A673 (cell line): ENCODE measurements around the gene CLDN11. TPM values are rescaled to one million over a fixed set of nuclear protein-coding genes. Genes with fewer than 3 reads are reported as not detected.

Experiments used
- BruUV-seq: library from RNA; stranded (reverse); fragments of 400-500 nt; replicated peaks from 2 replicates; lab custom pipeline; 2021; lab: Mats Ljungman, UMichigan
- CTCF ChIA-PET: fragments of 300-600 bp; sonication (Branson Sonifier 250); formaldehyde crosslinking; loops from one replicate; lab custom pipeline; 2022; ENCODE audit warnings: antibody characterized with exemption; lab: Charles Lee
- POLR2A ChIA-PET: fragments of 300-600 bp; sonication (Branson Sonifier 250); formaldehyde crosslinking; loops from one replicate; lab custom pipeline; 2022; ENCODE audit warnings: antibody characterized with exemption; ENCODE audit not compliant: low non-redundant PET; lab: Charles Lee
- DNase-seq: peaks from one replicate; pipeline ENCODE4 v3.0.0-alpha.2; 2015; ENCODE audit warnings: low spot score
- H3K27ac ChIP-seq: fragments of 200-600 bp; sonication (generic); 2 replicates; pipeline ENCODE4 v1.5.1; 2016; ENCODE audit warnings: mixed run types, low read depth, mild to moderate bottlenecking, mixed read lengths, antibody characterized with exemption, low read length; ENCODE audit not compliant: poor library complexity, severe bottlenecking
- H3K27me3 ChIP-seq: fragments of 200-600 bp; sonication (generic); replicated peaks from 2 replicates; pipeline ENCODE4 v1.6.1; 2017; ENCODE audit warnings: mixed run types, low read depth, mild to moderate bottlenecking, mixed read lengths, antibody characterized with exemption, low read length; ENCODE audit not compliant: insufficient read depth, poor library complexity
- H3K36me3 ChIP-seq: fragments of 200-600 bp; sonication (generic); 2 replicates; pipeline ENCODE4 v1.6.1; 2016; ENCODE audit warnings: mixed run types, mild to moderate bottlenecking, mixed read lengths, antibody characterized with exemption, low read length; ENCODE audit not compliant: insufficient read depth, poor library complexity, severe bottlenecking
- H3K4me1 ChIP-seq: fragments of 200-600 bp; sonication (generic); 2 replicates; pipeline ENCODE4 v1.6.1; 2017; ENCODE audit warnings: mixed run types, mild to moderate bottlenecking, mixed read lengths, antibody characterized with exemption, low read length; ENCODE audit not compliant: insufficient read depth, poor library complexity, severe bottlenecking
- H3K4me3 ChIP-seq: fragments of 200-600 bp; sonication (generic); 2 replicates; pipeline ENCODE4 v1.5.1; 2016; ENCODE audit warnings: low read depth, mixed run types, mild to moderate bottlenecking, mixed read lengths, low read length; ENCODE audit not compliant: poor library complexity, severe bottlenecking
- H3K9me3 ChIP-seq: fragments of 200-600 bp; sonication (generic); 2 replicates; pipeline ENCODE4 v1.6.1; 2016; ENCODE audit warnings: mixed run types, low read depth, mild to moderate bottlenecking, mixed read lengths, antibody characterized with exemption, low read length; ENCODE audit not compliant: poor library complexity, severe bottlenecking
- CTCF ChIP-seq: fragments of 300-800, 200-600 bp; sonication (generic); conservative IDR thresholded peaks from 2 replicates; pipeline ENCODE4 v1.5.1; 2017; ENCODE audit warnings: low read depth, mild to moderate bottlenecking, antibody characterized with exemption, low read length, moderate library complexity, mixed read lengths
- EZH2 ChIP-seq: fragments of 200-600 bp; sonication (generic); IDR thresholded peaks from 2 replicates; pipeline ENCODE4 v1.6.1; 2017; ENCODE audit warnings: borderline replicate concordance, low read depth, mild to moderate bottlenecking, mixed read lengths, antibody characterized with exemption, low read length; ENCODE audit not compliant: poor library complexity, severe bottlenecking
- intact Hi-C: fragments of 100-400 bp; cut with micrococcal nuclease; formaldehyde crosslinking; loops from one replicate; pipeline ENCODE4 v1.10.0; 2022; ENCODE audit not compliant: unreplicated experiment
- total RNA-seq: library from RNA; stranded (reverse); gene quantifications from 2 replicates; pipeline ENCODE4 v1.2.3, GENCODE V29; 2021

The CLDN11 gene
- total RNA-seq, 1 experiment from 2014 or later = not detected

DNA sequence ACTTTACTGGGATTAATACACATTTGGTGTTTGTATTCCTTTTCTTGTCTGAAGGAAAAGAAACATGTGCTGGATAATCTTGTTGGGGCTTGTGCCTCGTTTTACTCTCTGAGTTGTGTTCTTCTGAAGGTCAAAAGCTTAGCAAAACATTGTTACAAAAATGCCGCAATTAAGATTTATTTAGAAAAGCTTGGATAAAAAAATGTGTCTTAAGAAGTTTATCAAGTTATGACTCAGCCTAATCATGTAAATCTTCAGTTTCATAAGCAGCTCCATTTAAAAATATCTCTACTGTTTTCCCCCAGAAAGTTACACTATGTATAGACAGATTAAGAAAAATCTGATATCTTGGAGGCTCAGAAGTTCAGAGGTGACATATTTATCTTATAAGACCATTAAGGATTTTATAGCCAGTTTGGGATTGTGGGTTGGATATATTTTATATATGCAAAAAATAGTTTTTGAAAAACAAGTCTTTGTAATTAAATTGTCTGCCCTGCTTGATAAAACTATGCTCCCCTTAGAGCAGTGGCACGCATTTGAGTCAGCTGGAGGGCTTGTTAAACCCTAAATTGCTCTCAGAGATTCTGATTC is 56.5 kb downstream of the CLDN11 start:
- CTCF ChIA-PET = no interaction called here
- no TSS peak for BruUV-seq

DNA sequence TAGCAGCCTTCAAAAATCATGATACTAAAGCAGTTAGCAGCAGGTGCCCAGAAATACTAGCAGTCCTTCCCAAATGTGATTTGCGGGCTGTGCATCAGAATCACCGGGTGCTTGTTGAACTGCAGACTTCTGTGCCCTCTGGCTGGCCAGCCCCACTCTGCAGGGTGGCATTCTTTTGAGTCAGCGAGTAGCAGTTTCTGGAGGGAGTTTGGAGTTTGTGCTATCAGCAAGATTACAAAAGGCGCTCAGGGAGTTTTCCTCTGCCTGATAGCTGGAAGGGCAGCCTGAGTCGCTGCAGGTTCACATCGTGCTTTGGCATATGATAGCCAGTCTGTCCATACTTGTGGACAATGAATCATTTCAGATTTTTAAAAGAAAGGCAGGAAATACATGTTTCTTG is 57.6 kb downstream of the CLDN11 start:
- intact Hi-C loops = no loop called here
- CTCF ChIA-PET = no interaction called here

More for the DNA sequence above, 56.5 kb downstream of the CLDN11 start:
- Histone ChIP-seq H3K27me3 (no peaks in the 10 kb centered on the region), H3K9me3 (no peaks in the 10 kb centered on the region), H3K4me1 (no peaks in the 10 kb centered on the region), H3K4me3 (no peak overlapping the region), H3K36me3 (no peaks in the 10 kb centered on the region), H3K27ac (no peak overlapping the region)
- POLR2A ChIA-PET = interaction anchor here (0.7 kb wide), 1 partner anchor 11 kb away, joined by 3 read pairs; no protein-coding TSS in a partner anchor
- TF ChIP-seq CTCF (no peak), EZH2 (no peak)
- intact Hi-C loops = no loop called here
- no peak for DNase-seq

GRCh38 chr3:170477395-170477794 is 58.7 kb downstream of the CLDN11 start:
- TF ChIP-seq EZH2 = no peak
- no peak for TF ChIP-seq CTCF
- no peaks in the 10 kb centered on the region for H3K36me3 ChIP-seq
- CTCF ChIA-PET = no interaction called here

More for the DNA sequence above, 57.6 kb downstream of the CLDN11 start:
- H3K9me3 ChIP-seq = no peaks in the 10 kb centered on the region
- BruUV-seq = no TSS peak
- no peak for DNase-seq
- no peak overlapping the region for H3K4me3 ChIP-seq
- H3K27ac ChIP-seq = no peak overlapping the region
- no peaks in the 10 kb centered on the region for H3K4me1 ChIP-seq
- TF ChIP-seq CTCF = no peak
- no peaks in the 10 kb centered on the region for H3K27me3 ChIP-seq
- POLR2A ChIA-PET = no interaction called here
- no peaks in the 10 kb centered on the region for H3K36me3 ChIP-seq

More at GRCh38 chr3:170477395-170477794, 58.7 kb downstream of the CLDN11 start:
- POLR2A ChIA-PET = no interaction called here
- no peak overlapping the region for H3K27ac ChIP-seq
- BruUV-seq = no TSS peak
- no peaks in the 10 kb centered on the region for H3K27me3 ChIP-seq
- DNase-seq = no peak
- no peaks in the 10 kb centered on the region for H3K9me3 ChIP-seq
- no peaks in the 10 kb centered on the region for H3K4me1 ChIP-seq
- intact Hi-C loops = no loop called here
- H3K4me3 ChIP-seq = no peak overlapping the region
